ENCODE measurements around the gene CEBPE.
A peak's percentile ranks its signal among the peaks of the same experiment; 100 is the strongest.

Gene CEBPE

DNA sequence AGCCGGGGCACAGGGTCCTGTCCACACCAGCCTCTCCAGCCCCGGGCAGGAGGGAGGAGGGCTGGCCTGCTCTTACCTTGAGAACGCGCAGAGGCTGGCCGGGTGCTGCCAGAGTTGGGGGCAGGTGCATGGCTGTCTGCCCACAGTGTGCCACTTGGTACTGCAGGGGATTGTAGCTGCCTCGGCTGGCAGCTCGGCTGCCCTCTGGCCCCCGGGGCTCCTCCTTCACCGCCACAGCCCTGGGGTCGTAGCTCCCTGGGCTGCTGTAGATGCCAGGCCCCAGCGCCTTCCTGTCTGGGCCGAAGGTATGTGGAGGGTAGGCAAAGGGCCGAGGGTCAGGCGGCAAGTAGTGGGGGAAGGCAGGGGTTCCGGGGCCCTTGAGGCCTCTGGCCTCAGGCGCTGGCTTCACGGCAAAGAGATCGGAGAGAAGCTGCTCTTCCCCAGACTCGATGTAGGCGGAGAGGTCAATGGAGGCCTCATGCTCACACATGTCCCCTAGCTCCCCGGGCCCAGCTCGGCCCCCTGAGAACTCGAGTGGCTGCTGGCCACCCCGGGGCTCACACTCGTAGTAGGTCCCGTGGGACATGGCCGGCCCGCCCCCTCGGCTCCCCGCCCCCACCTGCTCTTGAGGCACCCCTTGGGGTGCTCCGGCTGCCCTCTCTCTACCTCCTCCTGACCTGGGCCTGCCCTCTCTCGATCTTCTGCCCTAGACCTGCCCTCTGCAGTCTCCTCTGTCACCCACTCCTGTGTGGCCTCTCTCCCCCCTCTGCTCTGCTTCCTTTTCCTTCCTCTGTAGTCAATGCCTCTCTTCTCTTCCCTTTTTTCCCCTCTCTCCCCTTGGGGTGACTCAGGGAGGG is at the start of gene CEBPE:
CEBPE (minus strand) TSS at position 750 of the 857 bp plus-strand sequence; CDS start at position 586, 164 bp downstream.
- DNase-seq (ENCODE audit: low spot score): no peak

DNA sequence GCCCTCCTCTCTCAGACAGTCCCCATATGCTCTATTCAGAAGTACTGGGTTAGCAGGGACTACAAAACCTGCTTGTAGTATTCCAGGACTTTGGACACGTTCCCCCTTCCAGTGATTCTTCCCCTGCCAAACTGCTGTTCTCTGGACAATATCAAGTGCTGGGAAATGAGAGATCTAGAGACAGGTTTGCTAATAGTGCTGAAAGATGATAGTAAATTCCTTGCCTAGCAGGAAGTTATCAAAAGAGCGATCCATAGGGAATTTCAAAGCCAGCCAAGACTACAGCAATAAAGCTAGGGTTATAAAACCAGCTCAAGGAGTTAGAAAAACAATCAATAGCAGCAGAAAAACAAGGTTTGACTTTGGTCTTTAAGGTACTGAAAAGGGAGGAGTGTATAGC is 49.2 kb upstream of the CEBPE start:
- DNase-seq (ENCODE audit: low spot score): peak; percentile 43

DNA sequence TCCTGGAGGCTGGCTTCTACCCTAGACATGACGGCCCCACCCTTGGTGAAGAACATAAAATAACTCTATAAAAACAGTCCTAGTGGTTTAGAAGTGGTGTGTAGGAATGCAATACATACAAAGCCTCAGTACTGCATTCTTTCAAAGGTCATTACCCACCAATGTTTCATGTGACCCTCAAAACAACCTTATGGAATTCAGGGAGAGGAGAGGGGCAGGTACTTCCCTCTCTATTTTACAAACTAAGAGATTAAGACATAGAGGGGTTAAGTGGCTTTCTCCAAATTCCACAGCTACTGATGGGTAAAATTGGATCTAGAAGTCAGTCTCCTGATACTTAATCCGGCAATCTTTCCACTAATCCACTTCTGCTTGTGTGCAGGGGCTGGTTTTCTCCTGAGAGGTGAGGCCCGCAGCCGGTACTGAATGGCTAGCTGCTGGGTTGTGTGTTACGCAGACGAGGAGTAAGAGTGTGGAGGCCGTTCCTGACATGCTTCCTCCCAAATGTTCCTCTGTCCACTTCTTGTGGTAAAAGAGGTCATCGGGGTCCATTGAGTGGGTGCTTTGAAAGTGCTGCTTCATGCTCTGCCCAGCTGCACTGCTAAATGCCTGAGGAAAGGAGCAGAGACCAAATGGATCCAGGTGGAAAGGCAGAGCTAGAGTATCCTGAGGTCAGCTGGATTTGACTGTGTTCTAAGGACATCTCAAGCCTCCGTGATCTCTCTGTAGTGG is 48.2 kb upstream of the CEBPE start:
- peak; percentile 43 for DNase-seq (ENCODE audit: low spot score)

DNA sequence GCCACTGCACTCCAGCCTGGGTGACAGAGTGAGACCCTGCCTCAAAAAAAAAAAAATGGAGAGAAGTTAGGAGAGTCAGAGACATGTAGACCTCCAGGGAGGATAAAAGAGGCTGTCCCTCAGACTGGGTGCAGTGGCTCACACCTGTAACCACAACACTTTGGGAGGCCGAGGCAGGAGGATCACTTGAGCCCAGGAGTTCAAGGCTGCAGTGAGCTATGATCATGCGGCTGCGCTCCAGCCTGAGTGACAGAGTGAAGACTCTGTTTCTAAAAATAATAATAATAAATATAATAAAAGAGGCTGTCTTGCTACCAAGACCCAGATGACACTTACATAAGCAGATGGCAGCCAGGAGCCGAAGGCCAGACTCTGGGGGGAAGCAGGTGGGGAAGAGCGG is 45.9 kb upstream of the CEBPE start:
- DNase-seq (ENCODE audit: low spot score): no peak

DNA sequence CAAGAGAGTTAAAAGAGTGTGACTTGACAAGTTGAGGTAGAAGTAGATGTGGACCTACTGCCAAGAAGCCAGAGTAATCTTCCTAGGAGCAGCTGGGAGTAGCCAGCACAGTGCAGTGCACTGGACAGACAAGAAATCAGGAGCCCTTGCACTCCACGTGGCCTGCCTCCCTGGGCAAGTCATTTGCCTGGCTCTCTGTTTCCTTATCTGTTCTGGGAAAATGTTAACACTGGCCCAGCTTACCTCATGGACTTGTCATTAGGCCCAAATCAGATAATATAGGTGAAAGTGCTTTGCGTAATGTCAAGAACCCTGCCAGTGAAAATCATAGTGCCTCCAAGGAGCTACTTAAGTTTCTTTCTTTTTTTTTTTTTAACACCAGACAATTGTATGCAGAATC is 45.2 kb upstream of the CEBPE start:
- DNase-seq (ENCODE audit: low spot score): no peak

DNA sequence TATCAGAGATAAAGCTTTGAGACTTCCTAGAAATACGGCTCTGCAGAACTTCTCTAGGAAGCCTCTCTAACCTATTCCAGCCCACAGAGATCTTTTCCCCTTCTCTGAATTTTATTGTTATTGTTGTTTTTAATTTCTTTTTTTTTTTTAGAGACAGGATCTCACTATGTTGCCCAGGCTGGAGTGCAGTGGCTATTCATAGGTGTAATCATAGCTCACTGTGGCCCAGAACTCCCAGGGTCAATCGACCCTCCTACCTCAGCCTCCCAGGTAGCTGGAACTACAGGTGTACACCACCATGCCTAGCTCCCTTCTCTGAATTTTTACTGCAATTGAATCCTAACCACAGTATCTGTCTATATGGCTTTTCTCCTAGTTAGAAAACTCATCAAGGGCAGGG is 44.8 kb upstream of the CEBPE start:
- no peak for DNase-seq (ENCODE audit: low spot score)

DNA sequence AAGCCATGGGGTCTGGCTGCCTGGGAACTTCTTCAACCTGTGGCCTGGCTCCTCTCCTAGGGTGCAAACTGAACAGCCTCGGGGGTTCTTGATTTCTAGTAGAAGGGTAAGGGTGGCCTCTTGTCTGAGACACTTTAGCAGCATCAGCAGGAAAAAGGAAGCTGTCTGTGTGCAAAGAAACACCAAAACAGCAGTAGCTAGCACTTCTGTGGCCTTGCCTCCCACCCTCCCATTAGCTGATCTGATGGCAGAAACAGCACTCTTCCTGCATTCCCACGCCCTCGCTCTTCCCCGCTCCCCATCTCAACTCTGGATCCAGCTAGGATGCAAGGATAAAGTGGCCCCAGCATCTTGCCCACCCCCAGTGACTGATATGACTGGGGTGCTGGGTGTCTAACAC is 43.7 kb upstream of the CEBPE start:
- no peak for DNase-seq (ENCODE audit: low spot score)

DNA sequence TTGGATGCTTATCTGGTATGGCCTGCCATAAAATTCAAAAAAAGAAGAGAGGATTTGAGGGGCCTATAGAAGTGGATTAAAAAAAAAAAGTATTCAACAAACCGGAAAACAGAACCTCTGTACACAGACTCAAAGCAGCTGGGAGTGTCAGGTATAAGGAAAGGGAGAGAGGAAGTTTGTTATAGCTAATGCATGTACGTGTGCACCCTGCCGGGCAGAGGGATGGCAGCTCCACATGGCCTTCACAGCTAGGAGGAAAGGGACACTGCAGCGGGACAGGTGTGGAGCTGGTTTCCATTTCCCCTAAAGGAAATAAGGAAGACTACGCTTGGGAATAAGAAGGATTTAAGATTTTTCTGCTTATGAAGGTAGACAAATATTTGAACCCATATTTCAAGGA is 43.0 kb upstream of the CEBPE start:
- DNase-seq (ENCODE audit: low spot score): no peak

DNA sequence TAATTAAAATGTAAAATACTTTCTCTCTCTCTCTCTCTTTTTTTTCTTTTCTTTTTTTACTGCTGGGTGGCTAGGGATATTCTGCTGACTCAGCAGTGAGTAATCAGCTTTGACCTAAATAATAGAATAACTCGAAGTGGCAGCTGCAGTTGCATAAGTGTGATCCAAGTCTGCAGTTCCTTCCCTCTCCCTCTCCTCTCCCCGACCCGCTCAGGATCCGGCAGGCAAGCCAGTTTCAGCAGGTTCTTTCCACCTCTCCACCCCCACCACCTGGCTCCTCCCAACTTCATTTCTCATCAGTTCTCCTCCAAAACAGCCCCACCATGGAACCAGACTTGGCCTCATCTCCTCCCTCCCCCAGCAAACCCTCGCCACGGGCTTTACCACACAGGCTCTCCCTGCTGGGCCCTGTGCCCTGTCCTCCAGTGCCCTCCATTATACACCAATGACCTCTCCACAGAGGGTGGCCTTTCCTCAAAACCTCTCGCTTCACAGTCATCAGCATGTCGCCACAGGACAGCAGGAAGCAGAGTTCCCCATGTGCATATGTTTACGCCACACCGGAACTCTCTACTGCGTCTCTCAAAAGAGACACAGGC is 42.0 kb upstream of the CEBPE start:
- no peak for DNase-seq (ENCODE audit: low spot score)

DNA sequence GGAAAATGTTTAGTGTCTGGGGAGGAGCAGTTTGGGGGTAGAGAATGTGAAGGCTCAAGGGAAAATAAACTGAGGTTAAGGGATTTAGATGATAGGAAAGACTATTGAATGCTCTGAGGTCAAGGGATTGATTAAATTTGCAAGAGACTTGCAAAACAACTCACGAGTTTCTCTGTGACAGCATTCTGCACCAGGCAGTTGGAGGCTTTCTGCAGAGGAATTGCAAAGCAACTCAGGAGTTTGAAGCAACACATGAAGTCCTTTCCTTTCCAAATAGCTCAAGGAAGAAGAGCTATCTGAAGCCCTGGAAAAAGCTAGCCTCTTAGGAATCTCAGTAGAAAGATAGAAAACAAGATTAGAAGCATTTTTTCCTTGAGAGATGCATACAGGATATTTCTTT is 40.5 kb upstream of the CEBPE start:
- DNase-seq (ENCODE audit: low spot score): no peak

DNA sequence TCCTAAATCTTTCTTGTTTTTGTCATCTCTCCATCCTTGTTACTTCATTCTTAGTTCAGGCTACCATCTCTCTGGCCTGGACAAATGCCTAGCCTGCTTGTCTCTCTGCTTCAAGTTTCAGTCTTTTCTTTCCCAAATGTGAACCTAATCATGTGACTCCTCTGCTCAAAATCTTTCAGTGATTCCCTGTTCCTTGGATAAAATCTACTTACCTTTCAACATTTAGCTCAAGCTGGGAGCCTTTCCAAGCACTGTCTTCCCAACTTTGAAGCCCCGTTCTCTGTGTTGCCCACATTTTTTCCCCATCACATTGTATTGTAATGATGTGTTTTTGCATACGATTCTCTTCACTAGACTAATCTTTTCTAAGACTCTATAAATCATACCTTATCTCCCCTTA is 39.7 kb upstream of the CEBPE start:
- DNase-seq (ENCODE audit: low spot score): no peak

DNA sequence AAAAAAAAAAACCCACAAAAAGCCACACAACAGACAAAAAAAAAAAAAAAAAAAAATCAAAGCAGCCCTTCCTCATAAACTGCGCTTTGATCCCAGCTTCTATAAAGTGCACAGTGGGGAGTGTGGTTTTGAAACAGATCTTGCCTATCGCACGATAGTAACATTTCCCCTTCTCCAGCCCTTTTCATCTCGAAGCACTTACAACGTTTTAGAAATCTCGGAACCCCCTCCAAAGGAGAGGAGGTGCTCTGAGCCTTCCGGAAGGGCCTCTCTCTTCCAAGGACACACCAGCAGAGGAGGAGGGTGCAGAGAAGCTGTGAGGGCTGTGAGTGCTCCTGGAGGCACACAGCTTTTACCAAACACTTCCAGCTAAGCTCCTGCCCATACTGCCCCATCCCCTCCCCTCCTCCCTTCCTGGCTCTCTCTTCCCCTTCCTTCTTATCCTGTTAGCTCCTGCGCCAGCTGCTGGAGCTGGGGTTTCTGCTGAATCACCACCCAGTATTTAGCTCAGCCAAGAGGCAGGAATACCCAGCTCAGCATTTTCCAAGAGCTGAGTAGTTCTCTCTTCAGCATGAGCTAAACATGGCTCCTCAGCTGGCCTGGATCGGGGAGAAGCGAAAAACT is 36.0 kb upstream of the CEBPE start:
- DNase-seq (ENCODE audit: low spot score): peak; percentile 53

DNA sequence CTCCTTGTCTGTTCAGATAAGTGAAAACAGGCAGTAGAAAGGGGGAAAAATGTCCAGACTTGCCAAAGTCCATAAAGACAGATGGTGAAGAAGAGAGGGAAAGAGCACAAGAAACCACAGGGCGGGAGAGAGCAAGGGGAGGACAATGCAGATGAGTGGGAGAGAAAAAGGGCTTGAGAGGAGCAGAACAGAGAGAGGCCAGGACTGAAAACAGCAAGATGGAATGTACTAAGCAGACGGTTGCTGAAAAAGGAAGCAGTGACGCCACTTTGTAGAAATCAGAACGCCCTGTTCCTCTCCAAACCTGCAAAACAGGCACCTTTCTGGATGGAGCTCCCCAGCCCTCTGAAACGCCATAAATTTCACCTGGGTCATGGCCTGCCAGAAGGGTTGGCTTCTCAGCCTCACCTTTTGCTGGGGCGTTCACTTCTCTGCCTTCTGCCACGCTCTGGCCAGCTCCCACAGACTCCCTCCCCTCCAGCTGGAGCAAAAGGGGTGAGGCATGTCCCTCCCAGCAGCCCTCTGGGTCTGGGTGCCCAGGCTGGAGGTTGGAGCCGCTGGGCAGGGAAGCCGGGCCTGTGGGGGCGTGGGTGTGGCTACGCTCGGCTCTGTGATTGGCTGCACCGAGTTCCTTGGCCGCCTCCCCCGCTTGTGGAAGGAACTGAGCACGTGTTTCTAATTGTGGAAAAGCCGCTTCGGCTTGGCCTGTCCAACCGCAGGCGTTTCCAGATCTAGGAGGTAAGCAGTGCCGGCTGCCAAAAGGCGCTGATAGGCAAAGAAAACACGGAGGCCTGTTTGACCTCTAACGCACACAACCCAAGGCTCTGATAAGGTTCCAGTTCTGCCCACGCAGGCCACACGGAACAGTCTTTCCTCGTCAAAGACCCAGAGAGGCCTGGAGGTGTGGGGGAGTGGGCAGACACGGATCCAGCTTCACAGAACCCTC is 35.1 kb upstream of the CEBPE start:
- peak; percentile 78 for DNase-seq (ENCODE audit: low spot score)

DNA sequence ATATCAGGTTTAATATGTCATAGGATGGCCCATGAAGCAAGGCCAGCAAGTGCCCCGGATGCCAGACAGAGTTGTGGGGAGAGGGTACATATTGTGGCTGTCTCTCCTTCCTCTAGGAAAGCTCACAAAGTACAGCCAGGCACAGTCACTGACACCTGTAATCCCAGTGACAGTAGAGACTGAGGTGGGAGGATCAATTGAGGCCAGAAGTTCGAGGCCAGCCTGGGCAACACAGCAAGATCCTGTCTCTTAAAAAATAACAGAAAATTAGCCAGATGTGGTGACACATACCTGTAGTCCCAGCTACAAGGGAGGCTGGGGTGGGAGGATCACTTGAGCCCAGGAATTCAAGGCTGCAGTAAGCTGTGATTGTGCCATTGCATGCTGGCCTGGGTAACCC is 32.3 kb upstream of the CEBPE start:
- no peak for DNase-seq (ENCODE audit: low spot score)

DNA sequence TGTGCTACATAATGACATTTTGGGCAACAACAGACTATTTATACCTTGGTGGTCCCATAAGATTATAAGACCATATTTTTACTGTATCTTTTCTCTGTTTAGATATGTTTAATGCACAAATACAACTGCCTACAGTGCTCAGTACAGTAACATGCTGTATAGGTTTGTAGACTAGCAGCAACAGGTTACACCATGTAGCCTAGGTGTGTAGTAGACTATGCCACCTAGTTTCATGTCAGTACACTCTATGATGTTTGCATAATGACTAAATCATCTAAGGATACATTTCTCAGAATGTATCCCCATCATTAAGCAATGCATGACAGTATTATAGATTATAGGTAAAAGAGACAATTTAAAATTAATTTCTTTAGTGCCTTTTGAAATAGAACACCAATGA is 30.7 kb upstream of the CEBPE start:
- no peak for DNase-seq (ENCODE audit: low spot score)

DNA sequence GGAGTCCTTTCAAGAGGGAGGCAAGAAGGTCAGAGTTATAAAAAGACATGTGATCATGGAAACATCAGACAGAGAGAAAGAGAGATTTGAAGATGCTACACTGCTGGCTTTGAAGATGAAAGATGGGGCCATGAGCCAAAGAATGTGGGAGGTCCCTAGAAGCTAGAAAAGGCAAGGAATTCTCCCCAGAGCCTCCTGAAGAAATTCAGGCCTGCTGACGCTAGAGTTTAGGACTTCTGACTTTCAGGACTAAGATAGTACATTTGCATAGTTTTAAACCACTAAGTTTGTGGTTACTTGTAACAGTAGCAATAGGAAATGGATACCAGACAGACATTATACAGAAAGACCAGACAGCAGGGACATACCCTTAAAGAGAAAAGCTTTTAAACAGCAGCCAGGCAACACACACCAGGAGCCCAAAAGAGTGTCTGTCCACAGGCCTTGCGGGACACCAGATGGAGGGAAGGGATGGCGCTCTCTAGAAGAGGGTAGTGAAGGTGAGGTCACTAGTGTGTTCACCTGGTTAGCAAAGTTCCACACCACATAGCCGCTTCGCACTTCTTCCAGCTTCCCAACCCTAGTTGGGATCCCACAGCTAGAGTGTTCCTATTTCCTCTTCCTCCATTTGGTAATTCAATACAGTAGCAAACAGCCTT is 29.7 kb upstream of the CEBPE start:
- DNase-seq (ENCODE audit: low spot score): no peak

DNA sequence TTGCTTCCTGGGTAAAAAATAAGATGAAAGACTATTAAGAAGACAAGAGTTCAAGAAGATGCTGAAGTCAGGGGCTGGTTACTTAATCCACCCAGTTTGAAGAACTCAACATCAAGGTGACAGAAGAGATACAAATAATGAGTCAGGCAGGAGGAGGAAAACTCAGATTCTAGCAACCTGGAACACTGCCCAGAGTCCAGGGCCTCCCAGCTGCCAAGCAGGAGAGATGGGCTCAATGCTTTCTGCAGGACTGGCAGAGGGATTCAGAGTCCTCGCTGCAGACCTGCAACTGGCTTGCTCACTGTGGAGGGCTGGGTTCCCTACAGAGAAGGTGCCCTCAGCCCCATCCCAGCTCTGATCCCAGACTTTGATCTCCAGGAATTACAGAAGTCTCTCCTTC is 28.6 kb upstream of the CEBPE start:
- DNase-seq (ENCODE audit: low spot score): peak; percentile 24

DNA sequence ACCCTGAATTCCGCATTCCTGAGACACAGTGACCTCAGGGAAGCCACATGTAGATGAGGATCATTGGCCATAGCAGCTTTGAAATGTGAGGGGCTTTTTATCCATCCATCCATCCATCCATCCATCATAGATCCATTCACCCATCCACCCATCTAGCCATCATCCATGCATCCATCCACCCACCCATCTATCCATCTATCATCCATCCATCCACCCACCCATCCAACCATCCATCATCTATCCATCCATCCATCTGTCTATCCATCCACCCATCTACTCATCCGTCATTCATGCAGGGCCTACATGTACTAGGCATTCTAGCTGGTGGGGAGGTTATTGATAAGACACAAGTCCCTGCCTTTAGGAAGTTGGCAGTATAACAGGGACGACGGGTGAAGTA is 27.9 kb upstream of the CEBPE start:
- DNase-seq (ENCODE audit: low spot score): no peak

DNA sequence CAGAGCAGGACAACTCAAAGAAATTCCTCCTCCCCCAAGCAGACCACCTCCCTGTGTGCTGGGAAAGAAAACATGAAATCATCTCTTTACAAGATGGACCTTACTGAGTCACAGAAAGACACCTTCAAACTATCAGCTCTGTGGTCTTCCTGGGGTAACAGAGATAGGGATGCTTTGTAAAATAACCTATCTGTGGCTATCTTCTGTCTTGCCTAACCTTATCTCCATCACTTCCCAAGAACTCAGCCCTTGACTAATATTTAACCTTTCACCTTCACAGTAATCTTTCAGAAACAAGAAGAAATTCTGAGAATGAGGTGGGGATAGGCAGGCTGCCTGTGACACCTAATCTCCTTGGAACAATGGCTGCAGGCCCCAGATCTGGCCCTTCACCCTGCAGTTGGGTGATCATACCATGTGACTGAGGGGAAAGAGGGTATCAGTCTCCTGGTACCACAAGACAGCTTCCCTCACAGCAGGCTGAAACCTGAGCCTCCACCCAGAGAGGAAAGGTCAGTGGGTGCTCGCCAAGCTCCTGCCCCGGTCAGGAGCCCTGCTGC is 27.4 kb upstream of the CEBPE start:
- DNase-seq (ENCODE audit: low spot score): no peak

DNA sequence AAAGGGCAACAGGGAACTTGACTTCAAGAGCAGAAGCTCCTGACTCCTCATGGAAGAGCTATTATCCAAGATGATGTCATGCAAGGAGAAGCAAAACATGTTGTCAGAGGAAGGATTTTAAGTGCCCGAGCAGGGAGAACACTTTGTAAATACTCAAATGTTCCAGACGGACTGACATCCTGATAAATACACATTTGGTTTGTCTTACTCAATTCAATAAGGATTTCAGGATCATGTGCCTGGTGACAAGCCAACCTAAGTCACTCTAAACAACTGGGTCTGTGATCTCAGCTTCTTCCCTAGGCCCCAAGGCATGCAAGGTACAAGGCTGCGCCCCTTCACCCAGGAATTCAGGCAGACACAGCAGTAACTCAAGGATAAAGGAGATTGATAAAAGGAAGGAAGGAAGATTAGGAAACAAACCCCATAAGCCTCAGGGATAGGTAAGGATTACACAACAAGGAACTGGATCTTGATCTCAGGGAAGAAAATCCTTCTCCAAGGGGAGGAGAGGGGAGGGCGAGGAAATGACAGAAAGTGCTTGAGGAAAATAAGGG is 26.8 kb upstream of the CEBPE start:
- DNase-seq (ENCODE audit: low spot score): no peak
